NB4 (cell line): Measurements from ENCODE around the gene TDRD15.
"Not testable (repeated sequence)": the region's sequence is repeated elsewhere in the genome, so short reads cannot be mapped to it uniquely, and the experiment has no call there.

Experiments
- DNase-seq: peaks from one replicate; pipeline ENCODE4 v3.0.0; 2010; ENCODE audit warnings: low read depth
- H3K4me3 ChIP-seq: one replicate; pipeline ENCODE4 v1.5.1; 2011; ENCODE audit warnings: mild to moderate bottlenecking, low read depth, low read length, moderate library complexity
- MYC ChIP-seq: IDR thresholded peaks from 2 replicates; pipeline ENCODE4 v1.6.1; 2011; ENCODE audit warnings: low read depth, low read length
- POLR2A ChIP-seq: IDR thresholded peaks from 2 replicates; pipeline ENCODE4 v1.6.1; 2011; ENCODE audit warnings: mild to moderate bottlenecking; ENCODE audit not compliant: insufficient read length; ENCODE audit errors: extremely low read depth
- TF ChIP-seq, protein P1 (sequence below): IDR thresholded peaks from 2 replicates; pipeline ENCODE4 v1.6.1; 2011; ENCODE audit warnings: low read depth, low read length
- TF ChIP-seq, protein P2 (sequence below): IDR thresholded peaks from one replicate; pipeline ENCODE4 v1.5.1; 2012; ENCODE audit warnings: low read depth, low read length

TDRD15 gene

DNA sequence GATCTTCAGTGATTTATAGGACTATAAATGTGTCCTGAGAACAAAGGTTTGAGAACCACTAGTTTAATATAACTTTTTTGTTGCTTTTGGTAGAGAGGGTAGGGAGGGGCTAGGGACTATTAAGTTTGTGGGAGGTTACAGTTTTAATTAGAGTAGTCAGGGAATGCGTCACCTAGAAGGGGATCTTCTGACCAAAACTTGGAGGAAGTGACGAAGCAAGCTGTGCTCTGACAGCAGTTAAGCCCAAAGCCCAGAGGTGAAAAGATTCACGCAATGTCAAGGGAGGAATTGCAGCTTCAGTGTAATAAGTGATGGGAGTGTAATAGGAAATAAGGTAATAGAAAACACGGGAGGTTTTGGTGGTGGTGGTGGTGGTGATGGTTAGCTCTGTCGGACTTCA is 8.1 kb downstream of the TDRD15 start:
- H3K4me3 ChIP-seq, result no peak overlapping the region
- TF ChIP-seq, protein P1, sequence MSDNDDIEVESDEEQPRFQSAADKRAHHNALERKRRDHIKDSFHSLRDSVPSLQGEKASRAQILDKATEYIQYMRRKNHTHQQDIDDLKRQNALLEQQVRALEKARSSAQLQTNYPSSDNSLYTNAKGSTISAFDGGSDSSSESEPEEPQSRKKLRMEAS, result no peak
- TF ChIP-seq POLR2A (no peak), MYC (no peak)
- TF ChIP-seq, protein P2, sequence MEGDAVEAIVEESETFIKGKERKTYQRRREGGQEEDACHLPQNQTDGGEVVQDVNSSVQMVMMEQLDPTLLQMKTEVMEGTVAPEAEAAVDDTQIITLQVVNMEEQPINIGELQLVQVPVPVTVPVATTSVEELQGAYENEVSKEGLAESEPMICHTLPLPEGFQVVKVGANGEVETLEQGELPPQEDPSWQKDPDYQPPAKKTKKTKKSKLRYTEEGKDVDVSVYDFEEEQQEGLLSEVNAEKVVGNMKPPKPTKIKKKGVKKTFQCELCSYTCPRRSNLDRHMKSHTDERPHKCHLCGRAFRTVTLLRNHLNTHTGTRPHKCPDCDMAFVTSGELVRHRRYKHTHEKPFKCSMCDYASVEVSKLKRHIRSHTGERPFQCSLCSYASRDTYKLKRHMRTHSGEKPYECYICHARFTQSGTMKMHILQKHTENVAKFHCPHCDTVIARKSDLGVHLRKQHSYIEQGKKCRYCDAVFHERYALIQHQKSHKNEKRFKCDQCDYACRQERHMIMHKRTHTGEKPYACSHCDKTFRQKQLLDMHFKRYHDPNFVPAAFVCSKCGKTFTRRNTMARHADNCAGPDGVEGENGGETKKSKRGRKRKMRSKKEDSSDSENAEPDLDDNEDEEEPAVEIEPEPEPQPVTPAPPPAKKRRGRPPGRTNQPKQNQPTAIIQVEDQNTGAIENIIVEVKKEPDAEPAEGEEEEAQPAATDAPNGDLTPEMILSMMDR, result no peak
- DNase-seq, result peak; percentile 70

DNA sequence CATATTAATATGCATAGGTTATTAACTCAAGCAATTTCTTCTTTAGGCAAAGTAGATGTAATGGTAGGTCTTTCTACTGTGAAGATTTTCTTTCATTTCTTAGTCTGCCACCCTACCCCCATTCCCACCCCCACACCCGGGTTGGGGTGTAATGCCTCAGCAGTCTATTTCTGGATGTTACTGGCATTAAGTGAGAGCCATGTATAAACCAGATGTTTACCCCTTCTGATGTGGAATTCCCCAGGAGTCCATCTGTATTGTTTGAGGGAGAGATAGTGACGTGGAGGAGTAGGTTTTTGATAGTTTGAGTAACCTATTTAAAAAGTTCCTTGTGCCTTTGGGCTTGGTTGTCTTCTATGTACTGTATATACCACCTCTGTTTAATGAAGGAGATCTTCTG is 11.8 kb downstream of the TDRD15 start:
- TF ChIP-seq POLR2A (no peak), MYC (no peak)
- TF ChIP-seq, protein P2, result no peak
- TF ChIP-seq, protein P1, result no peak
- H3K4me3 ChIP-seq, result no peak overlapping the region
- no peak for DNase-seq

DNA sequence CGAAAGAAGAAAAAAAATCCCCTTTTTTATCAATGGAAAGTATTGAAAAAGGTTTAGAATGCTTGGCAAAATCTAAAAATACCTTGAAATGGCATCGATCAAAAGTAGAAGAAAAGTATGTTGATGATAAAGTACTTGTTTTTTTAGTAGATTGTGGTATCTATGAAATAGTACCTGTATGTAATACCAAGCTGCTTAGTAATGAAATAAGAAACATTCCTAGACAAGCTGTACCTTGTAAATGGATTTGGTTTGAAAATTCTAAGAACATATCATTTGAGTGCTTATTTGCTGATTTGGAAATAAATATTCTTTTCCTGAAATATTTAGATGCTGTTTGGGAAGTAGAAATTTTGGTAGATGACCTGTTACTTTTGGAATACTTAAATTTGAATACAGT is 18.4 kb downstream of the TDRD15 start:
- TF ChIP-seq, protein P1, result no peak
- TF ChIP-seq MYC (no peak), POLR2A (no peak)
- TF ChIP-seq, protein P2, result no peak
- H3K4me3 ChIP-seq, result no peak overlapping the region
- DNase-seq, result no peak

DNA sequence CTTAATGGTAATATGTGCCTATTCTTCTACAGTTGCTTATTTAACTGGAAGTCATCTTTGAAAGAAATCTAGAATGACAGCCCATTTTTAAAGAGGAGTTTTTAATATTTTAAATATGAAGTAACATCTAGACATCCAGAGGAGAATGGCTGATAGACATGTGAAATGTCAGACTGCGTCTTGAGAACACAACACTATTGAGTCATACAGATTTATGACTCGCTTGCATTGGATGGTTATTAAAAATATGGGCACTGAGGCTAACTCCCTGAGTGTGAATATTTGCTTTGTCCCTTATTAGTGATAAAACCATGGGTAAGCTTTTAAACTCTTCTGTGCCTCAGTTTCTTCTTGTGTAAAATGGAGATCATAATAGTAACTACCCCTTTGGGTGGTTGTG is 22.9 kb downstream of the TDRD15 start:
- no peak overlapping the region for H3K4me3 ChIP-seq
- TF ChIP-seq POLR2A, result no peak
- TF ChIP-seq, protein P2, result no peak
- DNase-seq, result no peak

DNA sequence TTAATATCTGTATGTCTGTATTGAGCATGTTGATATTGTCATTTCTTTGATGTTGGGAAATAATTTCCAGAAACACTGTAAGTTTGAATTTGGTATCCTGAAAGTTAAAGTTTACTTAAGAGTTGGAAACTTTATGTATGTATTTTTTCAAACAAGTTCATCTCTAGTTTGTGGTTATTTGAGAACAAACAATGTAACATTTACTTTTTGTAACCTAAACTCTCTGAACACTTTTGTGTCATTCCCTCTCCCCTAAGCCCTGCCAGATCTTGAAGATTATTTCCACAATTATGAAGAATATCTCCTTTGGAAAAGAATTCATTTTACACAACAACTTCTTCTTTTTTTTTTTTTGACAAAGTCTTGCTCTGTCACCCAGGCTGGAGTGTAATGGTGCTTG is 24.9 kb downstream of the TDRD15 start:
- no peak for DNase-seq
- no peak for TF ChIP-seq MYC
- no peak for TF ChIP-seq POLR2A
- TF ChIP-seq, protein P1, result no peak
- TF ChIP-seq, protein P2, result no peak
- H3K4me3 ChIP-seq, result no peak overlapping the region

DNA sequence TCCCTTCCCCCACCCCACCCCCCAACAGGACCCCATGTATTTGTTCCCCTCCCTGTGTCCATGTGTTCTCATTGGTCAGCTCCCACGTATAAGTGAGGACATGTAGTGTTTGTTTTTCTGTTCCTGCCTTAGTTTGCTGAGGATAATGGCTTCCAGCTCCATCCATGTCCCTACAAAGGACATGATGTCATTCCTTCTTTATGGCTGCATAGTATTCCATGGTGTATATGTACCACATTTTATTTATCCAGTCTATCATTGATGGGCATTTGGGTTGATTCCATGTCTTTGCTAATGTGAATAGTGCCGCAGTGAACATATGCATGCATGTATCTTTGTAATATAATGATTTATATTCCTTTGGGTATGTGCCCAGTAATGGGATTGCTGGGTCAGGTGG is 27.5 kb downstream of the TDRD15 start:
- H3K4me3 ChIP-seq, DNase-seq: not testable (repeated sequence)
